HEK293 (cell line): ENCODE data around the gene EMILIN1.
A peak's percentile ranks its signal among the peaks of the same experiment; 100 is the strongest.

Source experiments
- CTCF ChIP-seq: fragments of 450-650 bp; formaldehyde crosslinking; IDR thresholded peaks from 2 replicates; pipeline ENCODE4 v1.5.1; 2016; ENCODE audit warnings: missing biosample characterization, missing genetic modification characterization
- INSM2 ChIP-seq: fragments of 450-650 bp; formaldehyde crosslinking; IDR thresholded peaks from 2 replicates; pipeline ENCODE4 v1.5.1; 2016; ENCODE audit warnings: missing biosample characterization, missing genetic modification characterization
- MYNN ChIP-seq: fragments of 450-650 bp; formaldehyde crosslinking; IDR thresholded peaks from 2 replicates; pipeline ENCODE4 v1.5.1; 2016; ENCODE audit warnings: missing biosample characterization, missing genetic modification characterization, borderline replicate concordance
- PRDM6 ChIP-seq: fragments of 450-650 bp; formaldehyde crosslinking; IDR thresholded peaks from 2 replicates; pipeline ENCODE4 v1.5.1; 2017; ENCODE audit warnings: missing biosample characterization, missing genetic modification characterization
- SCRT1 ChIP-seq: fragments of 450-650 bp; formaldehyde crosslinking; IDR thresholded peaks from 2 replicates; pipeline ENCODE4 v1.5.1; 2016; ENCODE audit warnings: missing biosample characterization, missing genetic modification characterization, borderline replicate concordance
- SP2 ChIP-seq: fragments of 450-650 bp; formaldehyde crosslinking; IDR thresholded peaks from 2 replicates; pipeline ENCODE4 v1.5.1; 2016; ENCODE audit warnings: missing biosample characterization, missing genetic modification characterization
- TRIM28 ChIP-seq: IDR thresholded peaks from 2 replicates; pipeline ENCODE4 v1.6.1; 2011; ENCODE audit warnings: low read length, control low read depth, borderline replicate concordance
- ZBTB10 ChIP-seq: fragments of 450-650 bp; formaldehyde crosslinking; IDR thresholded peaks from 2 replicates; pipeline ENCODE4 v1.5.1; 2016; ENCODE audit warnings: missing biosample characterization, missing genetic modification characterization
- ZBTB44 ChIP-seq: fragments of 450-650 bp; IDR thresholded peaks from 2 replicates; pipeline ENCODE4 v1.5.1; 2018; ENCODE audit warnings: missing biosample characterization, mild to moderate bottlenecking, missing genetic modification characterization
- ZFHX2 ChIP-seq: fragments of 450-650 bp; formaldehyde crosslinking; conservative IDR thresholded peaks from 2 replicates; pipeline ENCODE4 v1.5.1; 2016; ENCODE audit warnings: missing biosample characterization, missing genetic modification characterization
- ZFP37 ChIP-seq: fragments of 450-650 bp; formaldehyde crosslinking; IDR thresholded peaks from 2 replicates; pipeline ENCODE4 v1.5.1; 2016; ENCODE audit warnings: missing biosample characterization, missing genetic modification characterization
- ZFP69B ChIP-seq: fragments of 450-650 bp; formaldehyde crosslinking; IDR thresholded peaks from 2 replicates; pipeline ENCODE4 v1.5.1; 2016; ENCODE audit warnings: missing biosample characterization, missing genetic modification characterization
- ZNF112 ChIP-seq: fragments of 450-650 bp; formaldehyde crosslinking; IDR thresholded peaks from 2 replicates; pipeline ENCODE4 v1.5.0; 2017; ENCODE audit warnings: missing biosample characterization, missing genetic modification characterization
- ZNF132 ChIP-seq: fragments of 450-650 bp; formaldehyde crosslinking; IDR thresholded peaks from 2 replicates; pipeline ENCODE4 v1.5.1; 2017; ENCODE audit warnings: missing biosample characterization, missing genetic modification characterization, borderline replicate concordance
- ZNF148 ChIP-seq: fragments of 450-650 bp; formaldehyde crosslinking; IDR thresholded peaks from 2 replicates; pipeline ENCODE4 v1.5.0; 2017; ENCODE audit warnings: missing biosample characterization, missing genetic modification characterization, borderline replicate concordance
- ZNF175 ChIP-seq: fragments of 450-650 bp; formaldehyde crosslinking; IDR thresholded peaks from 2 replicates; pipeline ENCODE4 v1.5.1; 2016; ENCODE audit warnings: missing biosample characterization, missing genetic modification characterization
- ZNF214 ChIP-seq: fragments of 450-650 bp; formaldehyde crosslinking; IDR thresholded peaks from 2 replicates; pipeline ENCODE4 v1.5.1; 2017; ENCODE audit warnings: missing biosample characterization, mild to moderate bottlenecking, missing genetic modification characterization, borderline replicate concordance
- ZNF366 ChIP-seq: fragments of 450-650 bp; formaldehyde crosslinking; conservative IDR thresholded peaks from 2 replicates; pipeline ENCODE4 v1.5.1; 2016; ENCODE audit warnings: missing biosample characterization, missing genetic modification characterization
- ZNF473 ChIP-seq: fragments of 450-650 bp; formaldehyde crosslinking; IDR thresholded peaks from 2 replicates; pipeline ENCODE4 v1.5.1; 2017; ENCODE audit warnings: missing biosample characterization, missing genetic modification characterization
- ZNF48 ChIP-seq: fragments of 450-650 bp; formaldehyde crosslinking; IDR thresholded peaks from 2 replicates; pipeline ENCODE4 v1.5.1; 2016; ENCODE audit warnings: missing biosample characterization, missing genetic modification characterization
- ZNF544 ChIP-seq: fragments of 450-650 bp; formaldehyde crosslinking; IDR thresholded peaks from 2 replicates; pipeline ENCODE4 v1.5.0; 2017; ENCODE audit warnings: missing biosample characterization, missing genetic modification characterization
- ZNF549 ChIP-seq: fragments of 450-650 bp; IDR thresholded peaks from 2 replicates; pipeline ENCODE4 v1.5.1; 2018; ENCODE audit warnings: missing biosample characterization, missing genetic modification characterization, mild to moderate bottlenecking, inconsistent platforms, moderate library complexity
- ZNF571 ChIP-seq: fragments of 450-650 bp; formaldehyde crosslinking; IDR thresholded peaks from 2 replicates; pipeline ENCODE4 v1.5.0; 2017; ENCODE audit warnings: missing biosample characterization, missing genetic modification characterization
- ZNF621 ChIP-seq: fragments of 450-650 bp; formaldehyde crosslinking; IDR thresholded peaks from 2 replicates; pipeline ENCODE4 v1.5.1; 2017; ENCODE audit warnings: missing biosample characterization, missing genetic modification characterization
- ZNF654 ChIP-seq: fragments of 450-650 bp; formaldehyde crosslinking; IDR thresholded peaks from 2 replicates; pipeline ENCODE4 v1.5.1; 2016; ENCODE audit warnings: low read depth, missing biosample characterization, missing genetic modification characterization
- ZNF658 ChIP-seq: fragments of 450-650 bp; formaldehyde crosslinking; IDR thresholded peaks from 2 replicates; pipeline ENCODE4; 2016; ENCODE audit warnings: missing biosample characterization, missing genetic modification characterization
- ZNF692 ChIP-seq: fragments of 450-650 bp; formaldehyde crosslinking; IDR thresholded peaks from 2 replicates; pipeline ENCODE4 v1.5.1; 2016; ENCODE audit warnings: missing biosample characterization, missing genetic modification characterization

Gene EMILIN1

GRCh38 chr2:27086090-27086723 lies 7.8 kb downstream of the EMILIN1 start (continued):
- TF ChIP-seq ZNF692 (tag by site-specific recombination) = 0 out of 2 replicates have a peak, but pooled peaks have one; percentile 11
- TF ChIP-seq ZFHX2 = peak; percentile 54
- no peak for TF ChIP-seq ZNF621
- TF ChIP-seq ZNF112 = no peak
- no peak for TF ChIP-seq MYNN
- no peak for TF ChIP-seq ZFP69B
- peak; percentile 71 for TF ChIP-seq CTCF
- TF ChIP-seq INSM2 = no peak
- no peak for TF ChIP-seq ZNF175
- no peak for TF ChIP-seq ZBTB10 (tag by site-specific recombination)
- TF ChIP-seq TRIM28 = no peak
- no peak for TF ChIP-seq ZNF148
- TF ChIP-seq ZNF571 (tag by site-specific recombination) = no peak
- no peak for TF ChIP-seq ZNF549 (tag by site-specific recombination)
- 0 out of 2 replicates have a peak, but pooled peaks have one; percentile 12 for TF ChIP-seq SP2 (tag by site-specific recombination)
- no peak for TF ChIP-seq ZNF658 (tag by site-specific recombination)
- no peak for TF ChIP-seq ZNF544 (tag by site-specific recombination)
- TF ChIP-seq ZFP37 (tag by site-specific recombination) = no peak
- no peak for TF ChIP-seq ZBTB44 (tag by site-specific recombination)
- no peak for TF ChIP-seq ZNF366 (tag by site-specific recombination)
- TF ChIP-seq SCRT1 (tag by site-specific recombination) = no peak
- no peak for TF ChIP-seq ZNF214 (tag by site-specific recombination)
- TF ChIP-seq ZNF654 (tag by site-specific recombination) = no peak
- no peak for TF ChIP-seq PRDM6
- no peak for TF ChIP-seq ZNF132
- no peak for TF ChIP-seq ZNF48
- no peak for TF ChIP-seq ZNF473 (tag by site-specific recombination)
